ENCODE data around the gene SUSD6. TPM values are rescaled to one million over a fixed set of nuclear protein-coding genes. Genes with fewer than 3 reads are reported as not detected.

SUSD6 gene
- total RNA-seq, 1 donor from 2014 or later, result 67.1 TPM

GRCh38 chr14:69682136-69682535, 70.7 kb downstream of the SUSD6 start:
- TF ChIP-seq CTCF (IDR thresholded peaks at IDR 0.05), result no peak
- H3K4me3 Mint-ChIP-seq, result peak overlapping the region; percentile 28
- peak overlapping the region; percentile 76 for H3K27ac Mint-ChIP-seq
- POLR2A ChIA-PET, result interaction anchor here (0.6 to 1.4 kb wide), 2 partner anchors 44 to 81 kb away, joined by 3 read pairs; no protein-coding TSS in a partner anchor
- H3K4me1 Mint-ChIP-seq, result peaks cover 72% of the 10 kb centered on the region
- no peaks in the 10 kb centered on the region for H3K27me3 Mint-ChIP-seq
- no peak for ATAC-seq (ENCODE audit: low read depth)
- intact Hi-C loops (cut with micrococcal nuclease), result no loop called here
- no peaks in the 10 kb centered on the region for H3K9me3 Mint-ChIP-seq
- DNase-seq, result no peak
- H3K36me3 Mint-ChIP-seq (ENCODE audit: low read depth), result peaks cover 17% of the 10 kb centered on the region
- CTCF ChIA-PET, result no interaction called here

GRCh38 chr14:69682621-69683263, 71.3 kb downstream of the SUSD6 start:
- no peak for TF ChIP-seq CTCF (IDR thresholded peaks at IDR 0.05)
- peaks cover 16% of the 10 kb centered on the region for H3K36me3 Mint-ChIP-seq (ENCODE audit: low read depth)
- ChIA-PET POLR2A (interaction anchor here (0.6 to 3.1 kb wide), 4 partner anchors 9 to 82 kb away, joined by 3 to 11 read pairs (median 3); no protein-coding TSS in a partner anchor), CTCF (interaction anchor here (1.3 kb wide), 1 partner anchor 44 kb away, joined by 5 read pairs; no protein-coding TSS in a partner anchor)
- H3K4me1 Mint-ChIP-seq, result peaks cover 72% of the 10 kb centered on the region
- H3K4me3 Mint-ChIP-seq, result peak overlapping the region; percentile 28
- DNase-seq, result no peak
- peak overlapping the region; percentile 81 for H3K27ac Mint-ChIP-seq
- intact Hi-C loops (cut with micrococcal nuclease), result no loop called here
- no peak for ATAC-seq (ENCODE audit: low read depth)
- H3K27me3 Mint-ChIP-seq, result no peaks in the 10 kb centered on the region
- no peaks in the 10 kb centered on the region for H3K9me3 Mint-ChIP-seq

GRCh38 chr14:69683971-69684370, 72.6 kb downstream of the SUSD6 start:
- no peak overlapping the region for H3K4me3 Mint-ChIP-seq

GRCh38 chr14:69684461-69685217, 73.2 kb downstream of the SUSD6 start:
- POLR2A ChIA-PET, result interaction anchor here (1.0 to 3.1 kb wide), 8 partner anchors 10 to 82 kb away, joined by 3 to 11 read pairs (median 4); partner anchors contain the start of gene SRSF5
- TF ChIP-seq CTCF (IDR thresholded peaks at IDR 0.05), result no peak
- DNase-seq (no peak), ATAC-seq (ENCODE audit: low read depth) (no peak)
- CTCF ChIA-PET, result interaction anchor here (1.8 kb wide), 1 partner anchor 80 kb away, joined by 6 read pairs; no protein-coding TSS in a partner anchor
- intact Hi-C loops (cut with micrococcal nuclease), result loop anchor here (1.0 to 5.0 kb wide), 4 partner anchors 9 to 70 kb away; no protein-coding TSS in a partner anchor
- Mint-ChIP-seq H3K27me3 (no peaks in the 10 kb centered on the region), H3K36me3 (ENCODE audit: low read depth) (peaks cover 20% of the 10 kb centered on the region), H3K27ac (peak overlapping the region; percentile 81), H3K4me3 (peak overlapping the region; percentile 3), H3K4me1 (peaks cover 83% of the 10 kb centered on the region), H3K9me3 (no peaks in the 10 kb centered on the region)

More at GRCh38 chr14:69683971-69684370, 72.6 kb downstream of the SUSD6 start:
- Mint-ChIP-seq H3K9me3 (no peaks in the 10 kb centered on the region), H3K27me3 (no peaks in the 10 kb centered on the region), H3K4me1 (peaks cover 83% of the 10 kb centered on the region), H3K36me3 (ENCODE audit: low read depth) (peaks cover 18% of the 10 kb centered on the region), H3K27ac (peak overlapping the region; percentile 81)
- ChIA-PET CTCF (interaction anchor here (1.8 kb wide), 1 partner anchor 79 kb away, joined by 6 read pairs; no protein-coding TSS in a partner anchor), POLR2A (interaction anchor here (1.4 to 3.1 kb wide), 5 partner anchors 10 to 83 kb away, joined by 4 to 11 read pairs (median 8); partner anchors contain the start of gene SRSF5)
- ATAC-seq (ENCODE audit: low read depth), result no peak
- no peak for DNase-seq
- intact Hi-C loops (cut with micrococcal nuclease), result loop anchor here (2.0 kb wide), 2 partner anchors 15 to 69 kb away; no protein-coding TSS in a partner anchor
- no peak for TF ChIP-seq CTCF (IDR thresholded peaks at IDR 0.05)
